NCI-H2171 treated with DMSO at 0.1 percent for 48 hours (cell line): Measurements from ENCODE around the gene RBM7.

Experiments used
- DNase-seq: peaks from one replicate; lab custom pipeline; 2025; lab: John Stamatoyannopoulos, UW

Gene RBM7

DNA sequence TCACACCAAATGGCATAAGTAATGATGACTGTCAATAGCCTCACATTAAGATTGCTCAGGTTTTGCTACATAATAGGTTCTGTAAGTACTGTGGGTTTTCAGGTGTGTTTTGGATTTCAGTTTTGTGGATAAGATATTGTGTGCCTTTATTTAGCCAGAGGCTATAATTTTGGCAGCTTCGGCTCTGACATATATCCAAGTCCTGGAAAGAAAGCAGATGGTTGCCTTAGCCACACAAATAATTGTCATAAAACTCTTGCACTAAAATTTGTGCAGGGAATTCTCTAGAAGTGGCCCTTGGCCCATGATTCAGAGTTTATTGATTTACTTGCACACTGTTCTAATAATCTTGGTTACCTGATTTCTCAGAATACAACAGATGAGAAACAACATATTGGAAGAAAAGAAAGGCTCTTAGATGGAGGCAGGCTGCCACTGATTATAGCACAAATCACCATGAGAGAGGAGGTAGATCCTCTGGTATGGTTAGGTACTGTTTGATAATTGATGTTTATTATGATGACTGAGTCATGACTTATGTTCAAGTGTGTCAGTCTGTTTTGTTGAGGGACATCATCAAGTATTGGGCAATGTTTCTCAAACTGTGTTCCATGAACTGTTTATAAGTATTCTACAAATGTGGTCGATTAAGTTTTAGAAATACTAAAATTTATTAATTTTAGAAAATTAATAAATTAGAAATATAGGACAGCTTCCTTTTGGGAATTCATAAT lies 48.5 kb downstream of the RBM7 start:
- DNase-seq, result no peak

DNA sequence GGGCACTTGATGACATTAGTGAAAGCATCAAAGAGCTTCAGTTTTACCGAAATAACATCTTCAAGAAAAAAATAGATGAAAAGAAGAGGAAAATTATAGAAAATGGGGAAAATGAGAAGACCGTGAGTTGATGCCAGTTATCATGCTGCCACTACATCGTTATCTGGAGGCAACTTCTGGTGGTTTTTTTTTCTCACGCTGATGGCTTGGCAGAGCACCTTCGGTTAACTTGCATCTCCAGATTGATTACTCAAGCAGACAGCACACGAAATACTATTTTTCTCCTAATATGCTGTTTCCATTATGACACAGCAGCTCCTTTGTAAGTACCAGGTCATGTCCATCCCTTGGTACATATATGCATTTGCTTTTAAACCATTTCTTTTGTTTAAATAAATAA lies 49.4 kb downstream of the RBM7 start:
- no peak for DNase-seq

DNA sequence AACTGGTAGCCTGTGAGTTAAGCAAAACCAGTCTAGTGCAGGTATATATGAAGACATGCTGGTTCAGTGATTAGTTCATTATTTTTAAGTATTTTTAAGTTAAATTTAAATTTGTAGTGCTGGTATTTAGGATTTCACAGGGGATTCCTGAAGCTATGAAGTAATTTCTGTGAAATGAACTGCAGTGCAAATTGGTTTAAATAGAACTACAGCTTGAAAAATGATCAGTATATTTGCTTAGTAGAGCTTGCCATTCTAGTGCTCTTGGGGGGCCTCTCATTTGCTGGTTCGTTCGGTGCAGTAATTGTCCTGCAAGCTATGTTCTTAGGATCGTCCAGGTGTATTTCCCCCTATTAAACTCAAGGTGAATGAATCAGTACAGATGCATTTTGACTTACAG lies 51.9 kb downstream of the RBM7 start:
- no peak for DNase-seq
